ENCODE measurements around the gene ACVRL1. TPM values are rescaled to one million over a fixed set of nuclear protein-coding genes. Genes with fewer than 3 reads are reported as not detected.

The ACVRL1 gene
- total RNA-seq, 1 experiment from 2014 or later, result not detected

DNA sequence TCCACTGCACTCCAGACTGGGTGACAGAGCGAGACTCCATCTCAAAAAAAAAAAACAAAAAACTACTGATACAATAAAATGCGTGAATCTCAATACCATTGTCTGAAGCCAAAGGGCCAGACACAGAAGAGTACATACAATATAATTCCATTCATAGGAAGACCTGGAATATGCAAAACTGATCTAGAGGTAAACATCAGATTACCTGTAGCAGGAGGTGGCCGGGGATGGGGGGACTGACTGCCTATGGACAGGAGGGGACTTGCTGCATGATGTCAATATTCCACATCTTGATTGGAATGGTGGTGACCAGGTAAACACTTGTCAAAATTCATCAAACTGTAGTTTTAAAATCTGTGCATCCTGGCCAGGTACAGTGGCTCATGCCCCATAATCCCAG is 46.3 kb upstream of the ACVRL1 start:
- Histone ChIP-seq H3K56ac (ENCODE audit: insufficient read length, low read depth, low read length) (no peak overlapping the region), H4K8ac (replicated peaks; ENCODE audit: insufficient read length, low read depth, low read length) (no peak overlapping the region), H4K91ac (ENCODE audit: insufficient read length, low read depth, low read length) (no peak overlapping the region), H3K79me2 (ENCODE audit: insufficient read depth, low read length) (no peaks in the 10 kb centered on the region), H3K23ac (ENCODE audit: insufficient read length, low read depth, low read length) (no peak overlapping the region), H3K23me2 (ENCODE audit: insufficient read length, low read depth, low read length, poor library complexity, severe bottlenecking) (peaks cover 16% of the 10 kb centered on the region), H2BK20ac (ENCODE audit: low read depth, low read length, poor library complexity, severe bottlenecking) (no peak overlapping the region), H3K4ac (ENCODE audit: low read depth, low read length) (no peak overlapping the region), H2AFZ (ENCODE audit: low read length) (no peak overlapping the region), H4K5ac (ENCODE audit: insufficient read length, low read depth, low read length) (no peak overlapping the region), H2BK5ac (ENCODE audit: insufficient read length, low read length) (no peak overlapping the region), H3K4me2 (ENCODE audit: insufficient read depth, insufficient read length, low read length) (no peak overlapping the region), H2AK5ac (ENCODE audit: insufficient read length, low read length) (no peak overlapping the region), H2BK15ac (ENCODE audit: low read depth, low read length) (no peak overlapping the region), H3K27me3 (ENCODE audit: insufficient read depth, low read length) (peaks cover 3% of the 10 kb centered on the region; the same call in 1 of the 2 replicates), H2BK120ac (ENCODE audit: low read depth, low read length, poor library complexity, severe bottlenecking) (no peak overlapping the region), H4K20me1 (ENCODE audit: control insufficient read depth, insufficient read depth, insufficient read length) (no peaks in the 10 kb centered on the region), H3K18ac (ENCODE audit: insufficient read length, low read depth, low read length) (no peak overlapping the region), H3K14ac (ENCODE audit: insufficient read depth, low read length) (no peak overlapping the region), H3K27ac (ENCODE audit: insufficient read length, low read depth, low read length) (no peak overlapping the region), H2BK12ac (ENCODE audit: insufficient read length, low read depth, low read length) (no peak overlapping the region), H3K9me3 (ENCODE audit: control insufficient read depth, low read depth, low read length) (no peaks in the 10 kb centered on the region), H3K79me1 (ENCODE audit: insufficient read depth, low read depth, low read length, poor library complexity, severe bottlenecking) (no peaks in the 10 kb centered on the region), H3T11ph (ENCODE audit: low read length) (no peak overlapping the region), H3K9ac (ENCODE audit: extremely low read depth, insufficient read length, low read length) (no peak overlapping the region), H3K4me1 (ENCODE audit: insufficient read depth, low read length) (peaks cover 10% of the 10 kb centered on the region; the same call in 1 of the 2 replicates)
- no peaks in the 10 kb centered on the region for H3K36me3 Mint-ChIP-seq (ENCODE audit: insufficient read depth in 1 of 3, low read depth in 3 of 3)
- H3K4me1 Mint-ChIP-seq, result peaks cover 47 to 55% of the 10 kb centered on the region in 2 experiments
- no peak overlapping the region for H3K4me3 Mint-ChIP-seq
- H3K27me3 Mint-ChIP-seq (ENCODE audit: low read depth), result peaks cover 42% of the 10 kb centered on the region
- DNase-seq, result no peak
- TF ChIP-seq, protein P1, sequence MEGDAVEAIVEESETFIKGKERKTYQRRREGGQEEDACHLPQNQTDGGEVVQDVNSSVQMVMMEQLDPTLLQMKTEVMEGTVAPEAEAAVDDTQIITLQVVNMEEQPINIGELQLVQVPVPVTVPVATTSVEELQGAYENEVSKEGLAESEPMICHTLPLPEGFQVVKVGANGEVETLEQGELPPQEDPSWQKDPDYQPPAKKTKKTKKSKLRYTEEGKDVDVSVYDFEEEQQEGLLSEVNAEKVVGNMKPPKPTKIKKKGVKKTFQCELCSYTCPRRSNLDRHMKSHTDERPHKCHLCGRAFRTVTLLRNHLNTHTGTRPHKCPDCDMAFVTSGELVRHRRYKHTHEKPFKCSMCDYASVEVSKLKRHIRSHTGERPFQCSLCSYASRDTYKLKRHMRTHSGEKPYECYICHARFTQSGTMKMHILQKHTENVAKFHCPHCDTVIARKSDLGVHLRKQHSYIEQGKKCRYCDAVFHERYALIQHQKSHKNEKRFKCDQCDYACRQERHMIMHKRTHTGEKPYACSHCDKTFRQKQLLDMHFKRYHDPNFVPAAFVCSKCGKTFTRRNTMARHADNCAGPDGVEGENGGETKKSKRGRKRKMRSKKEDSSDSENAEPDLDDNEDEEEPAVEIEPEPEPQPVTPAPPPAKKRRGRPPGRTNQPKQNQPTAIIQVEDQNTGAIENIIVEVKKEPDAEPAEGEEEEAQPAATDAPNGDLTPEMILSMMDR (conservative IDR thresholded peaks at IDR 0.05), result no peak
- no peak overlapping the region; a peak in 1 of 7 replicates for H3K27ac Mint-ChIP-seq
- WGBS (ENCODE audit: extremely low coverage, insufficient read length, low lambda C conversion rate), result no CpG with 5 or more reads among the region's 3 CpGs
- no peaks in the 10 kb centered on the region; a peak in 1 of 5 replicates for H3K9me3 Mint-ChIP-seq
